ENCODE data around the gene RBM33.

- TF ChIP-seq CTCF (IDR thresholded peaks at IDR 0.05 in 8 of 11, conservative IDR thresholded peaks at IDR 0.05 in 3 of 11) (no peak), POLR2A (IDR thresholded peaks at IDR 0.05) (no peak), POLR2AphosphoS5 (IDR thresholded peaks at IDR 0.05) (no peak)
Measured at GRCh38 chr7:155761162-155761561, 116.7 kb downstream of the RBM33 start.
